IMR-90 (cell line): ENCODE data around the gene NACC2. TPM values are rescaled to one million over a fixed set of nuclear protein-coding genes. Genes with fewer than 3 reads are reported as not detected.

ENCODE experiments used
- ATAC-seq: fragments of 200-7000 bp; cut with Tn5 transposase; 2 replicates; pipeline ENCODE4 v1.9.1; 2020; ENCODE audit warnings: low read depth, mild to moderate bottlenecking, moderate library complexity
- BruUV-seq: library from RNA; stranded (reverse); fragments of 400-500 nt; replicated peaks from 2 replicates; lab custom pipeline; 2021; lab: Mats Ljungman, UMichigan
- CTCF ChIA-PET: fragments of 300-600 bp; formaldehyde crosslinking; extraction: SDS; loops from one replicate; lab custom pipeline; 2021; ENCODE audit warnings: antibody characterized with exemption; lab: Yijun Ruan, JAX
- POLR2A ChIA-PET: fragments of 300-600 bp; sonication (Branson Sonifier 250); formaldehyde crosslinking; loops from one replicate; lab custom pipeline; 2022; ENCODE audit warnings: antibody characterized with exemption; ENCODE audit not compliant: unreplicated experiment; lab: Charles Lee
- DNase-seq: peaks from one replicate; pipeline ENCODE4 v3.0.0; 2013
- H2AFZ ChIP-seq: replicated peaks from 2 replicates; pipeline ENCODE3; 2013; ENCODE audit warnings: low read length, mild to moderate bottlenecking; ENCODE audit not compliant: poor library complexity
- H2AK5ac ChIP-seq: 2 replicates; pipeline ENCODE4 v1.6.1; 2013; ENCODE audit warnings: low read depth, low read length, inconsistent platforms
- H2AK9ac ChIP-seq: replicated peaks from 2 replicates; pipeline ENCODE3; 2013; ENCODE audit warnings: mild to moderate bottlenecking, low read depth, low read length, moderate library complexity; ENCODE audit not compliant: poor library complexity
- H2BK120ac ChIP-seq: 2 replicates; pipeline ENCODE4 v1.6.1; 2013; ENCODE audit warnings: low read depth, low read length, inconsistent platforms
- H2BK15ac ChIP-seq: 3 replicates; pipeline ENCODE4 v1.6.1; 2013; ENCODE audit warnings: low read depth, low read length, inconsistent platforms
- H2BK20ac ChIP-seq: 2 replicates; pipeline ENCODE4 v1.6.1; 2013; ENCODE audit warnings: low read depth, mild to moderate bottlenecking, inconsistent platforms, low read length, moderate library complexity
- H2BK5ac ChIP-seq: 2 replicates; pipeline ENCODE4 v1.6.1; 2013; ENCODE audit warnings: mild to moderate bottlenecking, low read depth, low read length, inconsistent platforms; ENCODE audit not compliant: poor library complexity, severe bottlenecking
- H3K14ac ChIP-seq: replicated peaks from 2 replicates; pipeline ENCODE4 v1.6.1; 2013; ENCODE audit warnings: low read depth, low read length, inconsistent platforms
- H3K18ac ChIP-seq: 2 replicates; pipeline ENCODE4 v1.6.1; 2013; ENCODE audit warnings: low read depth, low read length, control low read depth
- H3K23ac ChIP-seq: 2 replicates; pipeline ENCODE4 v1.6.1; 2013; ENCODE audit warnings: low read depth, low read length, inconsistent platforms
- H3K27ac ChIP-seq: 2 replicates; pipeline ENCODE4 v1.5.1; 2013; ENCODE audit warnings: mild to moderate bottlenecking, control low read depth, low read length; ENCODE audit not compliant: insufficient read depth
- H3K27me3 ChIP-seq: 2 replicates; pipeline ENCODE4 v1.6.1; 2013; ENCODE audit warnings: low read length; ENCODE audit not compliant: control insufficient read depth, insufficient read depth
- H3K36me3 ChIP-seq: 2 replicates; pipeline ENCODE4 v1.6.1; 2013; ENCODE audit warnings: low read length, mixed read lengths; ENCODE audit not compliant: control insufficient read depth, insufficient read depth
- H3K4ac ChIP-seq: 2 replicates; pipeline ENCODE4 v1.6.1; 2013; ENCODE audit warnings: low read depth, low read length, inconsistent platforms
- H3K4me1 ChIP-seq: 2 replicates; pipeline ENCODE4 v1.6.1; 2013; ENCODE audit warnings: low read length, mixed read lengths; ENCODE audit not compliant: control insufficient read depth, insufficient read depth
- H3K4me2 ChIP-seq: 2 replicates; pipeline ENCODE4 v1.6.1; 2013; ENCODE audit warnings: low read depth, mild to moderate bottlenecking, control low read depth, low read length, moderate library complexity
- H3K4me3 ChIP-seq: 2 replicates; pipeline ENCODE4 v1.5.1; 2013; ENCODE audit warnings: low read depth, mild to moderate bottlenecking, control low read depth, low read length, moderate library complexity; ENCODE audit not compliant: insufficient read depth
- H3K56ac ChIP-seq: 2 replicates; pipeline ENCODE4 v1.6.1; 2013; ENCODE audit warnings: low read length, inconsistent platforms; ENCODE audit not compliant: insufficient read depth; ENCODE audit errors: extremely low read depth
- H3K79me1 ChIP-seq, 2 experiments: 2 replicates each; pipeline ENCODE4 v1.6.1; 2013; ENCODE audit warnings: low read length in 2 of 2, inconsistent platforms in 1 of 2, low read depth in 1 of 2
- H3K9ac ChIP-seq: 2 replicates; pipeline ENCODE4 v1.6.1; 2013; ENCODE audit warnings: low read depth, low read length, control low read depth
- H3K9me1 ChIP-seq: 2 replicates; pipeline ENCODE4 v1.6.1; 2013; ENCODE audit warnings: low read length, inconsistent platforms; ENCODE audit not compliant: insufficient read depth
- H3K9me3 ChIP-seq: 2 replicates; pipeline ENCODE4 v1.6.1; 2013; ENCODE audit warnings: low read length; ENCODE audit not compliant: control insufficient read depth, insufficient read depth
- H4K20me1 ChIP-seq: 2 replicates; pipeline ENCODE4 v1.6.1; 2013; ENCODE audit warnings: low read length, inconsistent platforms; ENCODE audit not compliant: insufficient read depth
- H4K5ac ChIP-seq: 2 replicates; pipeline ENCODE4 v1.6.1; 2013; ENCODE audit warnings: mild to moderate bottlenecking, low read depth, low read length, control low read depth
- H4K8ac ChIP-seq, 2 experiments: 2 replicates each; pipeline ENCODE4 v1.6.1; 2013; ENCODE audit warnings: low read depth in 2 of 2, low read length in 2 of 2, control low read depth in 1 of 2, inconsistent platforms in 1 of 2
- H4K91ac ChIP-seq: 2 replicates; pipeline ENCODE4 v1.6.1; 2013; ENCODE audit warnings: low read depth, low read length, inconsistent platforms; ENCODE audit not compliant: insufficient read depth
- BHLHE40 ChIP-seq: fragments of 150-350 bp; IDR thresholded peaks from 2 replicates; pipeline ENCODE4 v1.6.1; 2016; ENCODE audit warnings: mild to moderate bottlenecking, low read depth, low read length
- CEBPB ChIP-seq: IDR thresholded peaks from 2 replicates; pipeline ENCODE4 v1.6.1; 2012; ENCODE audit warnings: low read depth, low read length, improper control_type of control experiment
- CHD1 ChIP-seq: IDR thresholded peaks from 2 replicates; pipeline ENCODE4 v1.6.1; 2012; ENCODE audit warnings: low read depth, low read length, improper control_type of control experiment
- CTCF ChIP-seq: conservative IDR thresholded peaks from 2 replicates; pipeline ENCODE4 v1.5.1; 2012; ENCODE audit warnings: mild to moderate bottlenecking, low read depth, low read length, improper control_type of control experiment
- ELK1 ChIP-seq: fragments of 150-350 bp; IDR thresholded peaks from 2 replicates; pipeline ENCODE4 v1.6.1; 2016; ENCODE audit warnings: low read depth, mild to moderate bottlenecking, low read length, moderate library complexity, borderline replicate concordance
- FOS ChIP-seq: fragments of 150-350 bp; IDR thresholded peaks from 2 replicates; pipeline ENCODE4 v1.6.1; 2016; ENCODE audit warnings: low read depth, low read length
- MAFK ChIP-seq: IDR thresholded peaks from 2 replicates; pipeline ENCODE4 v1.6.1; 2012; ENCODE audit warnings: low read depth, low read length, improper control_type of control experiment
- RFX5 ChIP-seq: IDR thresholded peaks from 2 replicates; pipeline ENCODE4 v1.8.0; 2012; ENCODE audit warnings: low read depth, mild to moderate bottlenecking, low read length, moderate library complexity
- WGBS, 2 experiments: methylation state at CpG; one replicate each; pipeline versions ENCODE4 v1.1.5 to v1.1.7; 2013; ENCODE audit warnings: missing lambda C conversion rate in 2 of 2; ENCODE audit not compliant: insufficient read length in 1 of 2; ENCODE audit errors: extremely low coverage in 2 of 2; 5-methylcytosine and 5-hydroxymethylcytosine counted together
- dilution Hi-C: fragments of 300-500 bp; cut with HindIII; formaldehyde crosslinking; loops from one replicate; pipeline ENCODE4 v1.14.3; 2018; ENCODE audit warnings: low sequenced_read_pairs; ENCODE audit not compliant: unreplicated experiment
- in situ Hi-C: fragments of 300-500 bp; cut with MboI; formaldehyde crosslinking; loops from 3 replicates; pipeline ENCODE4 v1.14.3; 2019; ENCODE audit warnings: low sequenced_read_pairs, inconsistent platforms, mixed read lengths
- intact Hi-C: fragments of 100-400 bp; cut with micrococcal nuclease; formaldehyde crosslinking; loops from 2 replicates; pipeline ENCODE4 v1.10.0; 2022
- polyA plus RNA-seq, 3 experiments: library from polyadenylated mRNA; depleted of rRNA; stranded (reverse); fragments of >200 nt; gene quantifications; 2 replicates each; pipeline ENCODE4 v1.2.3, GENCODE V29; 2012; ENCODE audit warnings: low replicate concordance in 1 of 3
- total RNA-seq: library from RNA; depleted of rRNA; stranded (reverse); fragments of >200 nt; gene quantifications from 2 replicates; pipeline ENCODE4 v1.2.3, GENCODE V29; 2012

NACC2 gene
- total and polyA plus RNA-seq, 2 of the 4 experiments (the other 2 are of a cell fraction), result 7.9 to 19.0 TPM

- dilution Hi-C loops, result no loop called here
- BruUV-seq, result no TSS peak
Measured at GRCh38 chr9:136021872-136022681, 73.0 kb downstream of the NACC2 start.

More at GRCh38 chr9:136021872-136022681, 73.0 kb downstream of the NACC2 start:
- Histone ChIP-seq H3K9ac (no peak overlapping the region), H3K9me1 (peaks cover 30% of the 10 kb centered on the region), H2AK5ac (no peak overlapping the region), H3K9me3 (no peaks in the 10 kb centered on the region), H2AFZ (no peak overlapping the region), H3K4me2 (no peak overlapping the region), H2BK20ac (no peak overlapping the region), H4K91ac (no peak overlapping the region), H3K56ac (no peak overlapping the region), H2BK120ac (no peak overlapping the region), H4K5ac (no peak overlapping the region), H2BK15ac (no peak overlapping the region), H3K27ac (no peak overlapping the region), H2BK5ac (no peak overlapping the region), H4K8ac (no peak overlapping the region), H3K4ac (no peak overlapping the region), H3K4me1 (peaks cover 9% of the 10 kb centered on the region; the same call in 1 of the 2 replicates), H2AK9ac (no peak overlapping the region), H3K27me3 (no peaks in the 10 kb centered on the region), H3K36me3 (peaks cover 14% of the 10 kb centered on the region), H4K20me1 (peaks cover 85% of the 10 kb centered on the region), H3K79me1 (peaks cover 32 to 81% of the 10 kb centered on the region in 2 experiments), H3K4me3 (no peak overlapping the region), H3K18ac (no peak overlapping the region), H3K23ac (no peak overlapping the region), H3K14ac (no peak overlapping the region)
- ChIA-PET CTCF (interaction anchor here (0.6 kb wide), 1 partner anchor 19 kb away, joined by 4 read pairs; no protein-coding TSS in a partner anchor), POLR2A (no interaction called here)
- 87% methylated on average over 16 of the region's 19 CpGs; no CpG with 5 or more reads in 1 of the 2 experiments for WGBS, 2 experiments
- DNase-seq (no peak), ATAC-seq (no peak)
- intact Hi-C loops (no loop called here), in situ Hi-C loops (no loop called here)
- no peak for TF ChIP-seq CEBPB
- no peak for TF ChIP-seq CHD1
- 0 out of 2 replicates have a peak, but pooled peaks have one; percentile 3 for TF ChIP-seq CTCF
- no peak for TF ChIP-seq BHLHE40
- no peak for TF ChIP-seq RFX5
- no peak for TF ChIP-seq ELK1
- no peak for TF ChIP-seq FOS
- no peak for TF ChIP-seq MAFK
